CD4-positive, alpha-beta T cell treated with Interleukin-17A for 4 hours (primary cell): ENCODE results near the gene SMAP1.
"Not testable (repeated sequence)": the region's sequence is repeated elsewhere in the genome, so short reads cannot be mapped to it uniquely, and the experiment has no call there.

Source experiments
- DNase-seq: peaks from one replicate; pipeline ENCODE4 v3.0.0-alpha.2; 2020; ENCODE audit warnings: mixed read lengths

Gene SMAP1

DNA sequence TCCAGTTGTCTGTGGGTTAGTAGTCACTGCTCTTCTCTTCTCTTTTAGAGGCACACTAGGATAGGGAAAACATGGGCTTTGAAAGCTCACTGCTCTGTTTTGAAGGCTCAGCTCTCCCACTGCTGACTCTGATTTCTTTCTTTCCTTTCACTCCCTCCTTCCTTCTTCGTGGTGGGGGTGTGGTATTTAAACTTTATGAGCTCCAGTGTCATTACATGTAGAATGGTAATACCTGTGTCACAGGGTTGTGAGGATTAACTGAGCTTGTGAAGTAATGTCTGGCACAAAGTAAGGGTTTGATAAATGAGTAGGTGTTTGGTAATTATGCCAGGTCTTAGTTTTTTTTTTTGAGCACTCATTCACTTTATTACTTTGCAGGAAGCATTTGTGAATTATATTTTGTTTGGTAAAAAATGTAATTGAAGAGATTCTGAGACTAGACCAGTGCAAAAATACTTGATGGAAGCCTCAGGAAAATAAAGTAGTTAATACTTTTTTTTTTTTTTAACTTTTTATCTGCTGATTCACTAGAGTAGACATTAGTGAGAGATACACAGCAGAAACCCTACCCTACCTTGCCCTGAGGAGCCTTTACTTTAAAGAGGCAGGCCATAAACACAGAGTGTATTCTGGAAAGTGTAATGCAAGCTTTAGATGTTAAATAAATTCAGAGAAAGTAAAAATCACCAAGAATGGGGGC is 17.3 kb downstream of the SMAP1 start:
- no peak for DNase-seq

DNA sequence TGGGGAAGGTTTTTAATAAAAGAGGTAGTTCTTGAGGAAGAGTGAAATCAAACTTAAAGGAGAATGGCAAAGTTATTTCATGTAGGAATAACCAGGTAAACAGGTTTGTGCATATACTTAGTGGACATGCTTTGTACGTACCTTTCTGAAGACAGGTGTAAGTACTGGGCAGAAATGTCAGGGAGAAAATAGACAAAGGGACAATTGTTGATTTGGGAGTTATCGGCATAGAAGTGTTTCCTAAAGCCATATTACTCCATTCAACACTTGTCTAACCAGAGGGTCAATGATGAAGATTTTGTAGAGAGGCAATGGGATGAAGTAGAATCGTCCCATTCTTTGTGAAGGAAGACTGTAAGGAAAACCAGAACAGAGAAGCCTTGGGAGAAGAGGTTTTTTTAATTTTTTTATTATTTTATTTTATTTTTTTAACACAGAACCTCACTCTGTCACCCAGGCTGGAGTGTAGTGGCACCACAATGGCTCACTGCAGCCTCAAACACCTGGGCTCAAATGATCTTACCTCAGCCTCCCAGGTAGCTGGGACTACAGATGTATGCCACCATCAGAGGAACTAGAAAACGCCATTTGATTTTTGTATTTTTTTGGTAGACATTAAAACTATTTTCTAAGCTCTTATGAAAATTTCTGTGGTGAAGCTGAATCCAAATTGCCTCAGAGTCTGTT is 18.0 kb downstream of the SMAP1 start:
- no peak for DNase-seq

DNA sequence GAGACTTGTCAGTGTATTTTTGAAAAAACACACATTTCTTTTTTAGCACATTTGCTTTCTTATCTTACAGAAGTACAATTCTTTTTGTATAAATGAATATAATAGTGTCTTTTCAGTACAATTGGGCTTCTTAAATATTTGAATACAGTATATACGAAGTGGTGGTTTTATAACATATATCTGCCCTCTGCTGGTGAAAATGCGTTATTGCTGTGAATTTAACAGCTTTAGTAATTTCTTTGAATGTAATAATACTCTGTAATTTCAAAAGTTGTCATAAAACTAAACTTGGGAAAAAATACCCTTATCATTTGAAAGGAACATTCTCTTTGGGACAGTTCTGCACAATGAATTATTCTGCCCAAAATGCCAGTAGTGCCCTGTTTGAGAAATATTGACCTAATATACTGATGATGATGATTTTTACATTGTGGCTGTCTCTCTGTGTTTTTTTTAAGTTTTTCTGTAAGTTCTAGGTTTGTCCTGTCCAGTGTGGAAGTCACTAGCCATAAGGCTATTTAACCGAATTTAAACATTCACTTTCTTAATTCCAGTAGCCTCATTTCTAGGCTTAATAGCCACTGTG is 19.0 kb downstream of the SMAP1 start:
- DNase-seq, result peak; percentile 24

DNA sequence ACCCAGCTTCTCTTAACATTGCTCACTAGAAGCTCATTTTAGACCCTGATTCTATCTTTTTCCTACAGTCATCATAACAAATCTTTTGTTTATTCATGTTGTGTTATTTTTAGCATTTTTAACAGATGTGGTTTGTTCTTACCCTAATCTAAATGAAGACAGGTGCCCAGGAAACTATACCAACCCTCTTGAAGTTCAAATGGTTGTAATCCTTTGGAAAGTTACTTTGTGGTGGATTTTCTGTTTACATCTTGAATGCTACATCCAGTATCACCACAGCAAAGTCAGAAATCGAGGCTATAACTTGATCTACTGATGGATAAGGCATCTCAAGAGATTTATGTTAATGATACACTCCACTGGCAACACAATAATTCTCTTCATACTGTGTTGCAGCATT is 26.2 kb downstream of the SMAP1 start:
- DNase-seq, result no peak

DNA sequence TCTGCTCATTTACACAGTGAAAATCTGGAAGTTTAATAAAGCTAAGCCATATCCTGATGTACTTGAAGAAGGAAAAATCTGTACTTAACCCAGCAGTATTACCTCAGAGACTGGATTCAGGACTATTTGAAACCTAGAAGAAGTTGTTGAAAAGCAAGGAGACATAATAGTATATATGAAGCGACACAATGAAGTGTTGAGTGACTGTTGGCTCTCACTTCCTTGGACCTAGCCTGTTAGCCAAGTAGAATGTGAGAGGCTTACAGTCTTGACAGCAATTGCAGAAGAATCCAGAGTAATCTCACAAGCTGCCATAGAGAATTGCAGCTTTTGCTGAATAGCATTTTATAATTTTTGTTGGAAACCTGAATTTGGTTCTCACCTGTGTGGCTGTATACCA is 26.7 kb downstream of the SMAP1 start:
- no peak for DNase-seq

DNA sequence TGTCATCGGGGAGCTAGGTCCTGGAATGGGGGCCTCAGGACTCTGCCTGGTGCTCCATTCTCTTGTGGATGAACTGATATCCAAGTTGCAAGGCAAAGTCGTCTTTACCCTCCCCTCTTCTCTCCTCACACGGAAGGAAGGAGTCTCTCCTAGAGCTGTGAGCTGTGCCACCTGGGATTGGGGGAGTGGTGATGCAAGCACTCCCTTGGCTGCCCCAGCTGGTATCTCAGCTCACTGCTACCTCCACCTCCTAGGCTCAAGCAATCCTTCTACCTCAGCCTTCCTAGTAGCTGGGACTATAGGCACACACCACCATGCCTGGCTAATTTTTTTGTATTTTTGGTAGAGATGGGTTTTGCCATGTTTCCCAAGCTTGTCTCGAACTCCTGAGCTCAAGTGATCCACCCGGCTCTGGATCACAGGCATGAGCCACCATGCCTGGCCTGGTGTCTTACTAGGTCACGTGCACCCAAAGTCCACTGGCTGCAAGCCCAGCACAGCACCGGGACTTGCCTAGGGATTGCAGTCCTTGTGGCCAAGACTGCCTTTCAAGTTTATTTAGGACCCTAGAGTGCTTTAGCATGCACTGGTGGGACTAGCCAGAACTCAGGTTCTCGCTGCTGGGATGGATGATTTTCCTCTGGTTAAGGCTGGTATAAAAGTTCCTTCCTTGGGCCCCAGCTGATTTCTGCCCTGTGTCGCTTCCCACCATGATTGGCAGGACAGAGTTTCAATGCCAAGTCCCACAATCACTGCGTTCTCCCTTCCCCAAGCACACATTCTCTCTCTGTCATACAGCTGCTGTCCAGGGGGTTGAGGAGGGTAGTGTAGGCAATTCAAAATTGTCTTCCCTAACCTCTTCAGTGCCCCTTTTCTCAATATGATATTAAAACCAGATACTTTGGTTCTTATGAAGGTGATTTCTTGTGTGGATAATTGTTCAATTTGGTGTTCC is 33.5 kb downstream of the SMAP1 start:
- DNase-seq, result no peak

DNA sequence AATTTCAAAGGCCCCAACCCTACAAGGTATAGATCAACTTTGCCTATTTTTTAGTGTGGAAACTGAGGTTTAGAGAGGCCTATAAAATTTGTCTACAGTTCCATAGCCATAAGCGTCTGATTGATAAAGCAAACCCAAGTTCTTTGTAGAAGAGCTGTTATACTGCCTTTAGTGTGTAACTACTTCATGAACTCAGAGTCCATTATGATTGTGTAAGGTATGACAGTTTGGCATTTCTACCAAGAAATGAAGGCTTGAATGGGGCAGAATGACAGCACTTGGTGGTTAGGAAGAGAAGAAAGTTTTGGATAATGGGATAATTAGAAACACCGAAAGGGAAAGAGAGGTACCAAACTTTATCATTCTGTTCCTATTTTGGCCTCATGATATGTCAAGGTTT is 38.1 kb downstream of the SMAP1 start:
- DNase-seq, result no peak

DNA sequence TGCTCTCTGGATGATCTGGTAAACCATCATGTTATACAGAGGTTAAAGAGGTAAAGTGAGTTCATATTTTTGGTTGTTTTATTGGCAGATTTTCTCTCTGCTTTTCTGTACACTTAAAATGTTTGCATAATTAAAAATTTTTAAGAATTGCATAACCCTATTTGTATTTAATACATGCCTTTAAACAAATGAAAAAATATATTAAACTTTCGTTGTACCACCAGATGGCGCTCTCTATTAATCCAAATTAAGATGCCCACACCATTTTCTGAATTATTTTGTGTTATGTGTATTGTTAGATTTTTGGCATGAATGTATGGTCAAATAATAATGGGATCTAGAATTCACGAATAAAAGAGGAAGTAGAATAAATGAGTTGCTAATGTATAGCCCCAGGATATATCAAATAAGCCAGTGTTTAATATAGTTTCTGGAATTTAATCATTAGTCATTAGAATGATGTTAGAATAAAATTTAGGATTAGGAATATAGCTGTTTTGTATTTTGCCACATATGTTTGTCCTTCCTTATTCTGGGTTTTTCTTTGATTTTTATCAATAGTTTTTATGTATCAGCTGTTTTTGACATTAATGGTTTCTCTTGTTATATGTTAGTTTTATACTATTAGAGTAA is 38.9 kb downstream of the SMAP1 start:
- DNase-seq, result peak; percentile 29

DNA sequence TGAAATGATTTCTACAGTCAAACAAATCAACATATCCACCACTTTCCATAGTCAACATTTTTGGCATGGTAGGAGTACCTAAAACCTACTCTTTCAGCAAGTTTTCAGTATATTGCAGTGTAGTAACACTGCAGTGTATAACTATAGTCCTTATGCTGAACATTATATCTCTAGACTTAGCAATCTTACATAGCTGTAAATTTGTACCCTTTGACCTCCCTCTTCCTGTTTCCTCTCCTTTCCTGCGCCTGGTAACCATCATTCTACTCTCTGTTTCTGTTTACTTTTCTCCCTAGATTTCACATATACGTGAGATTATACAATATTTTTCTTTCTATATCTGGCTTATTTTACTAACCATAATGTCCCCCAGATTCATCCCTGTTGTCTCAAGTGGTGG is 40.2 kb downstream of the SMAP1 start:
- DNase-seq, result no peak

DNA sequence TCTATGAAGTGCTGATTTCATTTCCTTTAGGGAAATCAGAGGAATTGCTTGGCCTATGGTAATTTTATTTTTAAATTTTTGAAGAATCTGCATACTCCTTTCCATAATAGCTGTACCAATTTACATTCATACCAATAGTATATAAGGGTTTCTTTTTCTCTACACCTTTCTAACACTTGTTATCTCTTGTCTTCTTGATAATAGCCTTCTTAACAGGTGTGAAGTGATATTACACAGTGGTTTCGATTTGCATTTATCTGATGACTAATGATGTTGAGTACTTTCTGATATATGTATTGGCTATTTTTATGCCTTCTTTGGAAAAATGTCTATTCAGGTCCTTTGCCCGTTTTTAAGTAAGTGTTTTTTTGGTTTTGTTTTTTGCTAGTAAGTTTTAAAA is 40.8 kb downstream of the SMAP1 start:
- no peak for DNase-seq

DNA sequence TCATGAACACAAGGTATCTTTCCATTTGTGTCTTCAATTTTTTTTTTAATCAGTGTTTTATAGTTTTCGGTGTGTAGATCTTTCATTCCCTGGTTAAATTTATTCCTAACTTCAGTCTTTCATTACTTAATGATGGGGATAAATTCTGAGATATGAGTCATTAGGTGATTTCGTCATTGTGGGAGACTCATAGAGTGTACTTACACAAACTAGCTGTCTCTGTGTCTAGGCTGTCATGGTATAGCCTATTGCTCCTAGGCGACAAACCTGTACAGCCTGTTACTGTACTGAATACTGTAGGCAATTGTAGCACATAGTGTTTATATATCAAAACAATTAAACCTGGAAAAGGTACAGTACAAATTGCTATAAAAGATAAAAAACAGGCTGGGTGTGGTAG is 42.1 kb downstream of the SMAP1 start:
- DNase-seq, result no peak

DNA sequence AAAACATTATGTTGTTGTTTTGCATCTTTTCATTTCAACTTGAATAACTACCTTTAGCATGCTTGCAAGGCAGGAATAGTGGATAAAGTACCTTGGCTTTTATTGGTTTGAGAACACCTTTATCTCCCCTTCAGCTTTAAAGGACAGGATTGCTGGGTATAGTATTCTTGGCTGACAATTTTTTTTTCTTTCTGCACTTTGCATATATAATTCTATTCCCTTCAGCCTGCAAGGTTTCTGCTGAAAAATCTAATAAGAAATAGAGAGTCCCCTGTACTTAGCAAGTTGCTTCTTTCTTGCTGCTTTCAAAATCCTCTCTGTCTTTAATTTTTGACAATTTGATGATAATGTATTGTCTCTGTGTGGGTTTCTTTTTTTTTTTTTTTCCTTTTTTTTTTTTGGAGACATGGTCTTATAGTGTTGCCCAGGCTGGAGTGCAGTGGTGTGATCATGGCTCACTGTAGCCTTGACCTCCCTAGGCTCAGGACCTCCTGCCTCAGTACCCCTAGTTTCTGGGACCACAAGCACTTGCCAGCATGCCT is 47.1 kb downstream of the SMAP1 start:
- DNase-seq, result no peak

DNA sequence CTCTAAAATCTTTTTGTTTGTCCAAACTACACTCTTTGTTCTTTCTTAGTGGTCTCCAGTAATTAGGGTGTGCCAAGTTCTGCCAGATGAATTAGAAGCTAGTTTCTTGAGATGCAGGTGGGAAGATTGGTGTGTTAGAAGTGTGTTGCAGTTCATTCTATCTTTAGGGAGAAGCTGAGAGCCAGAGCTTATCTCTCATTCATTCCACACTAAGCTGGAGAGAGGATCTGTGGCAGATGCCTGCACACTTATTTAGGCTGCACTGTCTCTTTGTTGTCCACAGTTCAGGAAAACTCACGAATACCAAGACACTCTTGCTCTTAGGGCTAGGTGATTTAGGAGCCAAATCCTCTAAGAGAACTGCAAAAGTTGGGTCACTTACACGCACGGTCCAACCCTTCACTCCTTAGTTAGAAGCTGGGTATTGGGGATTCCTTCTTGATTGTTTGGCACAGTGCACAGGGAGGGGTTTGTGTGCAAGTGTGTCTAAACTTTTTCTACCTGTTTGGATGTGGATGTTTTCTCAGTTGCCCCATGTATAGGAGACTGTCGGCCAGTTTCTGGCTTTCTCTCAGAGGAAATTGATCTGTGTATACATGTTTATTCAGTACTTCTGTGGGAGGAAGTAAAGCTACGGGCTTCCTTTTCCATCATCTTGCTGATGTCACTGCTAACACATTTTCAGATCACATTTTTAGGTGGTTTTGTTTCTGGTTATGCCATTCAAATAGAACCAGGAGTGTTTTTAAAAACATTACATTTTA is 49.5 kb downstream of the SMAP1 start:
- DNase-seq, result no peak

DNA sequence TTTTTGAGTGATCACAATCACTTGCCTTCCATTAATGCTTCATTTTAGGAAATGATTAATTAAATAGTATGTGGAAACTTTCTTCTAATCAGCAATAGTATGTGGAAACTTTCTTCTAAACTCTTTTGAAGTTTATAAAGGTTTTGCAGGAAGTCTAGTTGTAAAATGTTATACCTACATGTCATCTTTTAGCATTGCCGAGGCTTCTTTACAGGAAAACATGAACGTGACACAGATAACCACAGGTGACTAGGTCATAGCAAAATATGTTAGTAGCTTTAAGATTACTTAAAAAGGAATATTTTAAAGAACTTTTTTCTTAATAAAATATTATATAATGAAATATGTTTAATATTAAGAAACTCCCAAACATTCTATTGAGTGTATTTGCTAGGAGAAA is 56.8 kb downstream of the SMAP1 start:
- no peak for DNase-seq

DNA sequence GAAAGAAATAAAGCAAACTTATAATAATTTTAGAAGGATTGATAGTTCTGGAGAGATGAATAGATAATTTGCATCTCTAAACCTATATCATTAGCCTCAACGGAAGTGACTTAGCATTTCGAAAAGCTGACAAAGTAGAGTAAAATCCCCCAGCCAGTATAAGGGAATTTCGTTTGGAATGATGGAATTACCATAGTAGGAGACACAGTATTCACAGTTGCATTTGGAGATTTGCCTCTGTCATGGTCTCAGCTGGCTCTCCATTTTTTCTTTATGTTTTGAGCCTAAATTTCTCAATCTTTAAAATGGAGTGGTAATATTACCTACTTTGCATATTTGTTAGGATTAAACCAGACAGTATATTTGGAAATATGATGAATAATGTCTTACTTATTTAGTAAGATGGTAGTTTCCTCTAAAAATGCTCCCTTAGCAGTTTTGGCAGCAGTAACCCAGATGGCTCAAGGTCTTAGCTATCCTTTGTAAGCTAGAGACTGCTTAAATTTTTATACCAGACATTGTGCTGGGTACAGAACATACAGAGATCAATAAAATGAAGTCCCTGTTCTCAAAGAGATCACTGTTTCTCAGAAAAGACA is 58.2 kb downstream of the SMAP1 start:
- DNase-seq, result no peak

DNA sequence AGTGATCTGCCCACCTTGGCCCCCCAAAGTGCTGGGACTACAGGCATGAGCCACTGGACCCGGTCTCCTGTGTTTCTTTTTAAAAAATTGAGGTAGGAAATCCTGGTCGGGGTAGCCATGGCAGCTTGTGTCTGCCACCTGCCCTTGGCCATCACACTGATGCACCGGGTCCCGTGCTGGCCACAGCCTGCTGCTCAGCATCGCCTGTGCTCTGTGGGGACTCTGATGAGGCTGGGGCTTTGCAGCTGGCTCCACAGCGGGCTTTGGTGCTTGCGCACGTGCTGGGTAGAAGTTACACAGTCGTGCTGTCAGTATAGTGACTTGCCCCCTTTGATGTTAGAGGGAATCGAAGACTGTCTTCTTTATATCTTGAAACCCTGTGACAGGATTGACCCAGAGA is 66.7 kb downstream of the SMAP1 start:
- no peak for DNase-seq

DNA sequence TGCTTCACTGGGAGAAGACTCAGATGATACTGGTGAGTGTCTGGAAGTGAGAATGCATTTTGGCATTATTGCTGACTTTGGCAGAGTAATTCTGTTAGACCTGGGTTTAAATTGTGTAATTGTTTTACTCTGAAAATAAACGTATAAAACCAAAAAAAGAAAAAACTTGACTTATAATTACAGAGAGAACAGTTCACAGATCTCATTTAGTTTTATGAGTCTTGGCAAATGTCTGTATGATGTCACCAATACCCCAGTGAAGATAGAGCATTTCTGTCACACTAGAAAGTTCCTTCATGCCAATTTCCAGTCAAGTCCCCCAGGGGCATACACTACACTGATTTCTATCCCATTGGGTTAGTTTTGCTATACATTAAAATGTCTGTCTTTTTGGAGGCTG is 67.3 kb downstream of the SMAP1 start:
- no peak for DNase-seq

DNA sequence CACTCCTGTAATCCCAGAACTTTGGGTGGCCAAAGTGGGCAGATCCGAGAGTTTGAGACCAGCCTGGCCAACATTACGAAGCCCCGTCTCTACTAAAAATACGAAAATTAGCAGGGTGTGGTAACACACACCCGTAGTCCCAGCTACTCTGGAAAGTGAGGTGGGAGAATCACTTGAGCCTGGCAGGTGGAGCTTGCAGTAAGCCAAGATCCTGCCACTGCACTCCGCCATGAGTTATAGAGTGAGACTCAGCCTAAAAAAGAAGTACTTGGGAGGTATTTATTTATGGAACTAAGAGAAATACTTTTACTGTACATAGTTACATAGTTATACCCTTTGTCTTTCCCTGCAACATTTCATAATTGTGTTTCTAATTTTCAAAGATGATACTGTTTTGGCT is 67.8 kb downstream of the SMAP1 start:
- DNase-seq, result no peak

DNA sequence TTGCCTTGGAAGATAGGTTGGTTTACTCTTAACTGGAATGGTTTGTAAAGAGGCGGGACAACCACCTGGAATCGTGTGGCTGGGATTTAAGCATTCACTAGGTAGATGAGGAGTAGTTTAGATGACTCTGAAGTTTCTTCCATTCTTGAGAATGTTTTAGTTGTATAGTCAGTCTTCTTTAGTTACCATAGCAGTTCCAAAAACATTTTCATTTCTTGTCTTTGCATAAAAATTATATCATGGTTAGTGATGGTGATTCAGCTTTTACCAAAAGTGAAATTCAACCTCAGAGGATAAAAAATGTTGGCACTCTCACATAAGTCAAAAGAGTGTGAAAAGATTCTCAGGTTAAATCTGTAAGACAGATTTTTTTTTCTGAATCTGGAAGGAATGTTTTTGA is 70.3 kb downstream of the SMAP1 start:
- DNase-seq, result no peak

DNA sequence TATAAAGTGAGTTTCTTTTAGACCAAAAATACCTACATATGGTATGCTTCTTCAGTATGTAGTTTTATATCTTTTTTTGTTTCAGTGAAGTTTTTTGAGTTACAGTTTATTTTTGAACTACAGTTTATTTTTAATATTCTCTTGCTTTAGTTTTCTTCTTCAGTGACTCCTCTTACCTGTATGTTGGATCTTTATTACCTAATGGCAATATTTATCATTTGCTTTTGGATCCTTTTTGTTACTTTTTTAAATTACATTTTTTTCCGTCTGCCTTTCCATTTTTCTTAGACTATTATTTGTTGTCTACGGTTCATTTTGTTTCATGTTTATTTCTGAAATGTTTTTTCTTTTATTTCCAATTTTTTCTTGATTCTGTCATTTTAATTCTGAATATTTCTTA is 71.9 kb downstream of the SMAP1 start:
- DNase-seq, result no peak

DNA sequence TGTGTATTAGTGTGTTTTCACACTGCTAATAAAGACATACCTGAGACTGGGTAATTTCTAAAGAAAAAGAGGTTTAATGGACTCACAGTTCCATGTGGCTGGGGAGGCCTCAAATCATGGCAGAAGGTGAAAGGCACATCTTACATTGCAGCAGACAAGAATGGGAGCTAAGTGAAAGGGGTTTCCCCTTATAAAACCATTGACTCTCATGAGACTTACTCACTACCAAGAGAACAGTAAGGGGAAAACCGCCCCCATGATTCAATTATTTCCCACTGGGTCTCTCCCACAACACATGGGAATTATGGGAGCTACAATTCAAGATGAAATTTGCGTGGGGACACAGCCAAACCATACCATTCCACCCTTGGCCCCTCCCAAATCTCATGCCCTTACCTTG is 73.1 kb downstream of the SMAP1 start:
- not testable (repeated sequence) for DNase-seq
